H1 (cell line): ENCODE measurements around the gene DMAC2L. TPM values are rescaled to one million over a fixed set of nuclear protein-coding genes. Genes with fewer than 3 reads are reported as not detected.
A peak's percentile ranks its signal among the peaks of the same experiment; 100 is the strongest.
"Not testable (repeated sequence)": the region's sequence is repeated elsewhere in the genome, so short reads cannot be mapped to it uniquely, and the experiment has no call there.

ENCODE experiments used
- CTCF ChIA-PET: fragments of 300-600 bp; sonication (Branson Sonifier 250); formaldehyde crosslinking; loops from one replicate; lab custom pipeline; 2021; ENCODE audit not compliant: partially characterized antibody; lab: Charles Lee
- POLR2A ChIA-PET: fragments of 300-600 bp; sonication (Branson Sonifier 250); formaldehyde crosslinking; loops from one replicate; lab custom pipeline; 2021; ENCODE audit warnings: inconsistent platforms; ENCODE audit not compliant: partially characterized antibody; lab: Charles Lee
- DNase-seq, 2 experiments: peaks; one replicate each; pipeline versions ENCODE4 v3.0.0 to v3.0.0-alpha.2; 2010 to 2022; ENCODE audit warnings: low spot score in 2 of 2, low read depth in 1 of 2, mixed read lengths in 1 of 2
- FAIRE-seq: peaks from 2 replicates; lab custom pipeline; 2011; peaks lifted over from hg19 to GRCh38; lab: Jason Lieb, UNC
- H2AFZ ChIP-seq: 2 replicates; pipeline ENCODE4 v1.8.1; 2012; ENCODE audit warnings: low read length, inconsistent platforms
- H2AK5ac ChIP-seq: 2 replicates; pipeline ENCODE4 v1.6.1; 2013; ENCODE audit warnings: low read depth, low read length
- H2BK120ac ChIP-seq: replicated peaks from 2 replicates; pipeline ENCODE3; 2013; ENCODE audit warnings: low read depth, low read length, inconsistent platforms
- H2BK12ac ChIP-seq: 2 replicates; pipeline ENCODE4 v1.6.1; 2013; ENCODE audit warnings: low read depth, low read length
- H2BK15ac ChIP-seq: 2 replicates; pipeline ENCODE4 v1.6.1; 2013; ENCODE audit warnings: low read length
- H2BK20ac ChIP-seq: 2 replicates; pipeline ENCODE4 v1.6.1; 2013; ENCODE audit warnings: low read length
- H2BK5ac ChIP-seq: 2 replicates; pipeline ENCODE4 v1.6.1; 2013; ENCODE audit warnings: low read depth, low read length
- H3K14ac ChIP-seq: 2 replicates; pipeline ENCODE4 v1.6.1; 2013; ENCODE audit warnings: inconsistent platforms; ENCODE audit not compliant: insufficient read length
- H3K18ac ChIP-seq: 2 replicates; pipeline ENCODE4 v1.6.1; 2013; ENCODE audit warnings: low read length; ENCODE audit errors: extremely low read depth
- H3K23ac ChIP-seq: 2 replicates; pipeline ENCODE4 v1.6.1; 2013; ENCODE audit warnings: inconsistent platforms; ENCODE audit not compliant: insufficient read length
- H3K23me2 ChIP-seq: 2 replicates; pipeline ENCODE4 v1.6.1; 2013; ENCODE audit warnings: low read depth, low read length
- H3K27ac ChIP-seq: 2 replicates; pipeline ENCODE4 v1.6.1; 2011; ENCODE audit warnings: low read depth, low read length, inconsistent platforms
- H3K27me3 ChIP-seq, 4 experiments: replicated peaks in 1 of 4; 1 replicate in 1 of 4; 2 replicates in 3 of 4; pipeline versions ENCODE4 v1.6.1 to v1.8.1; 2011 to 2013; ENCODE audit warnings: low read length in 3 of 4, mild to moderate bottlenecking in 3 of 4, inconsistent platforms in 2 of 4, mixed read lengths in 2 of 4, moderate library complexity in 1 of 4; ENCODE audit not compliant: control insufficient read depth in 3 of 4, insufficient read depth in 3 of 4; ENCODE audit errors: extremely low read depth in 1 of 4
- H3K36me3 ChIP-seq, 4 experiments: 2 replicates each; pipeline versions ENCODE4 v1.6.1 to v1.8.1; 2011 to 2013; ENCODE audit warnings: mild to moderate bottlenecking in 4 of 4, low read length in 3 of 4, moderate library complexity in 2 of 4, control low read depth in 1 of 4, inconsistent platforms in 1 of 4; ENCODE audit not compliant: insufficient read depth in 4 of 4, control insufficient read depth in 2 of 4
- H3K4ac ChIP-seq: replicated peaks from 2 replicates; pipeline ENCODE3; 2013; ENCODE audit warnings: low read length, low read depth, mixed read lengths, inconsistent platforms; ENCODE audit not compliant: insufficient read length
- H3K4me1 ChIP-seq, 4 experiments: replicated peaks in 1 of 4; 1 replicate in 1 of 4; 2 replicates in 3 of 4; pipeline versions ENCODE4 v1.6.1 to v1.8.1; 2011 to 2013; ENCODE audit warnings: low read length in 3 of 4, inconsistent platforms in 2 of 4, mixed read lengths in 1 of 4; ENCODE audit not compliant: insufficient read depth in 4 of 4, control insufficient read depth in 3 of 4
- H3K4me2 ChIP-seq, 2 experiments: 2 replicates each; pipeline versions ENCODE4 v1.6.1 to v1.8.1; 2011 to 2013; ENCODE audit warnings: low read depth in 2 of 2, low read length in 2 of 2, control low read depth in 1 of 2, inconsistent platforms in 1 of 2, mild to moderate bottlenecking in 1 of 2; ENCODE audit not compliant: insufficient read depth in 1 of 2
- H3K4me3 ChIP-seq, 4 experiments: fragments of 200-600, 300-600 bp in 1 of 4; sonication (generic), shearing (Covaris generic), sonication (Bioruptor Twin) in 1 of 4; 2 replicates each; pipeline versions ENCODE4 v1.5.1 to v1.8.1; 2011 to 2016; ENCODE audit warnings: low read length in 4 of 4, low read depth in 3 of 4, control low read depth in 2 of 4, inconsistent platforms in 2 of 4, mild to moderate bottlenecking in 2 of 4, mixed read lengths in 1 of 4, moderate library complexity in 1 of 4; ENCODE audit not compliant: insufficient read depth in 2 of 4; ENCODE audit errors: extremely low read depth in 1 of 4
- H3K56ac ChIP-seq: replicated peaks from 2 replicates; pipeline ENCODE3; 2013; ENCODE audit warnings: low read depth, mild to moderate bottlenecking, mixed read lengths, low read length, inconsistent platforms; ENCODE audit not compliant: insufficient read length
- H3K79me1 ChIP-seq: 2 replicates; pipeline ENCODE4 v1.6.1; 2013; ENCODE audit warnings: low read depth, low read length, control low read depth
- H3K79me2 ChIP-seq, 2 experiments: 2 replicates each; pipeline versions ENCODE4 v1.6.1 to v1.8.1; 2012 to 2013; ENCODE audit warnings: low read length in 2 of 2, mild to moderate bottlenecking in 2 of 2, inconsistent platforms in 1 of 2; ENCODE audit not compliant: insufficient read depth in 2 of 2, control insufficient read depth in 1 of 2
- H3K9ac ChIP-seq, 4 experiments: replicated peaks in 1 of 4; 1 replicate in 1 of 4; 2 replicates in 3 of 4; pipeline versions ENCODE4 v1.6.1 to v1.8.1; 2011 to 2013; ENCODE audit warnings: low read depth in 3 of 4, low read length in 3 of 4, control low read depth in 2 of 4, mild to moderate bottlenecking in 2 of 4, moderate library complexity in 2 of 4, inconsistent platforms in 1 of 4; ENCODE audit errors: extremely low read depth in 1 of 4
- H3K9me3 ChIP-seq, 2 experiments: 2 replicates each; pipeline versions ENCODE4 v1.6.1 to v1.8.1; 2012 to 2013; ENCODE audit warnings: mild to moderate bottlenecking in 2 of 2, moderate library complexity in 2 of 2, control low read depth in 1 of 2, inconsistent platforms in 1 of 2, low read depth in 1 of 2, low read length in 1 of 2, mixed read lengths in 1 of 2; ENCODE audit not compliant: insufficient read depth in 2 of 2
- H4K20me1 ChIP-seq, 2 experiments: replicated peaks in 1 of 2; 2 replicates each; pipeline versions ENCODE3 to v1.8.1; 2011 to 2013; ENCODE audit warnings: inconsistent platforms in 2 of 2, low read length in 2 of 2, mild to moderate bottlenecking in 1 of 2; ENCODE audit not compliant: insufficient read depth in 2 of 2, control insufficient read depth in 1 of 2
- H4K5ac ChIP-seq: 2 replicates; pipeline ENCODE4 v1.6.1; 2013; ENCODE audit warnings: low read length, low read depth, mixed read lengths, inconsistent platforms; ENCODE audit not compliant: insufficient read length
- H4K8ac ChIP-seq: 2 replicates; pipeline ENCODE4 v1.8.0; 2013; ENCODE audit warnings: mild to moderate bottlenecking, moderate library complexity, low read length, inconsistent platforms; ENCODE audit not compliant: insufficient read depth; ENCODE audit errors: extremely low read depth
- H4K91ac ChIP-seq: replicated peaks from 2 replicates; pipeline ENCODE3; 2013; ENCODE audit warnings: low read length, mixed read lengths, inconsistent platforms; ENCODE audit not compliant: insufficient read length
- CTCF ChIP-seq, 3 experiments: IDR thresholded peaks; 1 replicate in 2 of 3; 2 replicates in 1 of 3; pipeline versions ENCODE4 v1.5.1 to v1.6.1; 2011; ENCODE audit warnings: low read length in 3 of 3, mild to moderate bottlenecking in 3 of 3, inconsistent platforms in 2 of 3, low read depth in 1 of 3, moderate library complexity in 1 of 3; ENCODE audit not compliant: insufficient read depth in 1 of 3; ENCODE audit errors: control extremely low read depth in 1 of 3
- WGBS, 2 experiments: shearing (Covaris generic) in 1 of 2; methylation state at CpG; one replicate each; pipeline versions ENCODE4 v1.1.6 to v1.1.7; 2013 to 2015; ENCODE audit warnings: low lambda C conversion rate in 2 of 2, mixed read lengths in 2 of 2, inconsistent platforms in 1 of 2, low coverage in 1 of 2, missing lambda C conversion rate in 1 of 2; ENCODE audit not compliant: insufficient replicate concordance in 2 of 2, insufficient coverage in 1 of 2, insufficient read length in 1 of 2; ENCODE audit errors: extremely low coverage in 1 of 2, missing lambda C conversion rate in 1 of 2; 5-methylcytosine and 5-hydroxymethylcytosine counted together
- polyA plus RNA-seq, 7 experiments: library from polyadenylated mRNA; depleted of rRNA in 3 of 7; stranded (reverse) in 5 of 7; unstranded in 2 of 7; fragments of >200 nt in 5 of 7; fragments of 200-250 nt in 2 of 7; gene quantifications; 1 replicate in 5 of 7; 2 replicates in 1 of 7; 4 replicates in 1 of 7; pipeline versions ENCODE4 v1.2.1 to v1.2.3, GENCODE V29; 2011 to 2013; ENCODE audit warnings: missing spikeins in 2 of 7, mixed read lengths in 2 of 7
- total RNA-seq: library from RNA; stranded (reverse); fragmentation: NEBNext Ultra II Directional; extraction: Animal tissue kit (Norgen Biotek cat#: 25700); gene quantifications from 2 replicates; pipeline ENCODE4 v1.2.1, GENCODE V29; 2021

DMAC2L gene
- total and polyA plus RNA-seq, 2 of the 8 experiments (the other 6 are each of a cell fraction or from before 2014, with no cell fraction given) = 20.3 to 28.9 TPM

GRCh38 chr14:50361473-50362403 lies 49.6 kb downstream of the DMAC2L start:
- 91% methylated on average over 17 of the region's 36 CpGs; no CpG with 5 or more reads in 1 of the 2 experiments for WGBS, 2 experiments

More at GRCh38 chr14:50361473-50362403, 49.6 kb downstream of the DMAC2L start:
- not testable (repeated sequence) for H3K56ac ChIP-seq, FAIRE-seq, H2BK5ac ChIP-seq, H3K9ac ChIP-seq, H3K23ac ChIP-seq, H3K27ac ChIP-seq, H4K5ac ChIP-seq, H4K8ac ChIP-seq, H3K4me2 ChIP-seq, H2BK12ac ChIP-seq, DNase-seq, H3K18ac ChIP-seq, H3K23me2 ChIP-seq, H3K79me1 ChIP-seq, H2BK120ac ChIP-seq, H3K4ac ChIP-seq, H3K27me3 ChIP-seq, H2AK5ac ChIP-seq, H4K91ac ChIP-seq, H3K9me3 ChIP-seq, H2BK15ac ChIP-seq, H2AFZ ChIP-seq, H3K79me2 ChIP-seq, H3K4me1 ChIP-seq, H4K20me1 ChIP-seq, H3K4me3 ChIP-seq, H3K36me3 ChIP-seq, H3K14ac ChIP-seq, H2BK20ac ChIP-seq
- ChIA-PET CTCF (interaction anchor here (1.0 to 1.8 kb wide), 2 partner anchors 40 to 171 kb away, joined by 3 to 4 read pairs; partner anchors contain the start of gene MAP4K5), POLR2A (interaction anchor here (0.6 kb wide), 1 partner anchor 165 kb away, joined by 3 read pairs; no protein-coding TSS in a partner anchor)
- peak in 2 of 3 experiments; percentile 16 to 18; a peak in 2 of 4 replicates for TF ChIP-seq CTCF (IDR thresholded peaks at IDR 0.05; ENCODE audit: control extremely low read depth in 1 of 3, insufficient read depth in 1 of 3, low read depth in 1 of 3, low read length in 3 of 3)
